ENCODE data around the gene MARCO.

Gene MARCO

DNA sequence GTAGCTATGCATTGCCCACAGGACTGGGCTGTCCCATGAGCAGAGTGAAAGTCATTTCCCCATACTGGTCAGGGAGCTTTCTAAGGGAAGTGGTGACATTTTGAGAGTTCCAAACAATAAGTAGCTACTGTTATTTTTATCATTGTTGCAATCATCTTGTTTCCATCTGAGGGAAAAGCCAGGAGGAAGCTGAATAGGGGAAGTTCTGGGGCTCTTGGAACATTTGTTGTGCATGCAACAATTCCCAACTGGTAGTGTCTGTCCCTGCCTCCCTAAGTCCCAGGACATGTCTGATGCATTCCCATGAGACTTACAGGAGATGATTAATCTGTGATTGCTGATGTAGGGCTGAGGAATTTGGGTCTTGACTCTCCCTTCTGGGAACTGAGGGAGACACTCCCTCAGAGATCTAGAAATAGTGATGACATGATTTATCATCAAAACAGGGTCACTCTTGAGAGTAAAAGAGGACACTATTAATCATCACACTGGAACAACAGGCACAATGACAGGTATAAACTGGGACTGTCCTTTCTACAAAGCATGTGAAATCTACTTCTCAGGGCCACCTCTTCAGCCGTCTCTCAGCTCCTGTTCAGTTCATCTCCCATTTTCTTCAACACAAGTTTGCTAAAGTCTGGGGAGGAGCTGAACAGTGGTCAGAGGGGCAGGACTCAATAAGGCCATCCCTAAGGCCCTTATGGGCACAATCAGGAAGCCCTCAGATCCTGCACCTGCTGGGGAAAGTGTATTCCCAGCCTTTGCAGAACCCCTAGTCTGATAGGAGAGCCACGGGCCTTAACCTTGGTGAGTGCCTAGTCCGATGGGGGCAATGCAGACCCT is 28.0 kb upstream of the MARCO start:
- Mint-ChIP-seq H3K36me3 (no peaks in the 10 kb centered on the region), H3K4me1 (no peaks in the 10 kb centered on the region), H3K27ac (no peak overlapping the region), H3K27me3 (peaks cover 0 to 4% of the 10 kb centered on the region in 2 donors), H3K9me3 (no peaks in the 10 kb centered on the region), H3K4me3 (no peak overlapping the region)
- DNase-seq (no peak), ATAC-seq (replicated peaks) (no peak)

DNA sequence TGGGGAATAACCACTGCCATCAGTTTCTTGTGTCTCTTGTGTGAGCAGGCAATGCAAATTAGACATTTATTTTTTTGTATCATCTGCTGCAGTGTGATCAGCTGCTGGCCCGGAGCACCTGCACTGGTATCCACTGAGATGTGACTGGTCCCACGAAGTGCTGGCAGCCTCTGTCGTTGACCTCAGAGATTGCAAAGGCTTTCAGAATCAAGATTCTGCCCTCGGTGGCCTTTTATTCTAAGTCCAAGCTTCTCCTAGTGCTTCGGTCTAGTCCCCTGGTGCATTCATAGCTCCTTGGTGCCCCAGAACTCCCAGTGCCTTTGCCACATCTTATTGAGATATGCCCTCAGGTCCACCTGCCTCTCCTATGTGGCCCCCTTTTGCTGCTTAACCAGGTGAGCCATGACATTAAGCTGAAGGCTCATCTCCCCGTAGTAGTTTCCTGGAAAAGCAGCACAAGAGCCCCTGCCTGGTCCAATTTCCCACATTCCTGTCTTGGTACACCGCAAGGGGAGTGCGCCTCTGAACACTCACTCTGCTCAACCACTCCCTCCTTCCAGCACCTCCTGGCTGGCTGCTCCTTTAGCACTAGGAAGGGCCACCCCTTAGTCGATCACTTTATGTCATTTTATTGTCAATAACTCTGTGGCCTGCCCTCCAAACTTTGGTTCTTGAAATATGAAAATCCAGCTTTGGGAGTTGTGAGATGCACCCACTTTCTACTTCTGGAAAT is 27.1 kb upstream of the MARCO start:
- DNase-seq: no peak
- H3K27ac Mint-ChIP-seq: no peak overlapping the region

DNA sequence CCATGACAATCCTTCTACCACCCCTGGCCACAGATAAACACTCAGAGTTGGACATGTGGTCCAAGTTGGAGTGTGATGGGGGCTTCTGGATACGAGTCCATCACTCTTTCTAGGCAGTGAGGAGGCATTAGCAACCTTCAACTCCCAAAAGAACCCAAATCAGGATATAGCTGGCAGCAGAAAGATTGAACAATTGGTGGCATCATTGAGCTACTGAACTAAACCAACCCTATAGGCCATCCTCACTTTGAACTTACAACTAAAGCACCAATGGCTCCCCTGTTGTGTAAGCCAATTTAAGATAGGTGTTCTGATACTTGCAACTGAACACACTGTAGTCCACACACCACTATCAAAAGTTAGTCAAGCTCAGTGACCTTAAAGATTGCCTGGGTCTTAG is 24.0 kb upstream of the MARCO start:
- Mint-ChIP-seq H3K27ac (no peak overlapping the region), H3K27me3 (peaks cover 3 to 11% of the 10 kb centered on the region in 2 donors), H3K4me3 (no peak overlapping the region), H3K4me1 (no peaks in the 10 kb centered on the region), H3K36me3 (no peaks in the 10 kb centered on the region), H3K9me3 (no peaks in the 10 kb centered on the region)
- ATAC-seq (replicated peaks) (no peak), DNase-seq (no peak)

More for the DNA sequence above, 27.1 kb upstream of the MARCO start:
- ATAC-seq (replicated peaks): no peak
- Mint-ChIP-seq H3K9me3 (no peaks in the 10 kb centered on the region), H3K4me1 (no peaks in the 10 kb centered on the region), H3K27me3 (peaks cover 0 to 4% of the 10 kb centered on the region in 2 donors), H3K36me3 (no peaks in the 10 kb centered on the region), H3K4me3 (no peak overlapping the region)

DNA sequence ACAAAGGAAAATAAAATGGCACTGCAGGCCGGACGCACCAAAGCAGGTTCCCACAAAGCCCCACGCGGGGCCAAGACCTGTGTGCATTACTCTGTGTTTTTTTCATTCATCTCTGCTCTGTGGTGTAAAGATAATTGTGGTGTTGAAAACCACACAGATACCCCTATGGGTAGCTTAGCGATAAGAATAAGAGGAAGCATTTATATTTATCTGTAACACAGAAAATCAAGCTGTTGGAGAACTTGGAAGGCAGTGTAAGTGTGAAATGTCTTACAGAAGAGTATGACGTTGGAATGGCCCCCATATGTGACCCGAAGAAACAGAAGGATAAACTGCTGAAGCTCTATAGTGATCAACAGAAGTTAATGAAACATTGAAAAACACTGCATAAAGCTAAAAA is 20.3 kb upstream of the MARCO start:
- H3K27ac Mint-ChIP-seq: no peak overlapping the region
- H3K9me3 Mint-ChIP-seq: no peaks in the 10 kb centered on the region
- H3K4me1 Mint-ChIP-seq: no peaks in the 10 kb centered on the region
- H3K36me3 Mint-ChIP-seq: no peaks in the 10 kb centered on the region
- no peak overlapping the region for H3K4me3 Mint-ChIP-seq
- peaks cover 7 to 10% of the 10 kb centered on the region in 2 donors for H3K27me3 Mint-ChIP-seq
- ATAC-seq (replicated peaks) (no peak), DNase-seq (no peak)

DNA sequence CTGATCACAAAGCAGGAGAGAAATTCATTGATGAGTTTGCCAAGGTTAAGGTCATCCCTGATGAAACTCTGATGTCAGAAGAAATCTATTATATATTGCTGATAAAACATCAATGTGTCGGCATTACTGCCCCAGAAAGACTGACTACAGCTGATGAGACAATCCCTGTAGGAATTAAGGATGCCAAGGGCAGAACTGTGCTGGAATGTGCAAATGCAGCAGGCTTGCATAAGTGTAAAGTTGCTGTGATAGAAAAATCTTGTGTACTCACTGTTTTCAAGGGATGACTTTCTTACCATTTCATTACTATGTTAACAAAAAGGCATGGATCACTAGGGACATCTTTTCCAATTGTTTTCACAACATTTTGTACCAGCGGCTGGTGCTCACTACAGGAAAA is 19.7 kb upstream of the MARCO start:
- H3K27me3 Mint-ChIP-seq: peaks cover 7 to 10% of the 10 kb centered on the region in 2 donors
- H3K27ac Mint-ChIP-seq: no peak overlapping the region
- no peaks in the 10 kb centered on the region for H3K36me3 Mint-ChIP-seq
- DNase-seq: no peak
- ATAC-seq (replicated peaks): no peak
- H3K4me1 Mint-ChIP-seq: no peaks in the 10 kb centered on the region
- H3K9me3 Mint-ChIP-seq: no peaks in the 10 kb centered on the region
- no peak overlapping the region for H3K4me3 Mint-ChIP-seq

DNA sequence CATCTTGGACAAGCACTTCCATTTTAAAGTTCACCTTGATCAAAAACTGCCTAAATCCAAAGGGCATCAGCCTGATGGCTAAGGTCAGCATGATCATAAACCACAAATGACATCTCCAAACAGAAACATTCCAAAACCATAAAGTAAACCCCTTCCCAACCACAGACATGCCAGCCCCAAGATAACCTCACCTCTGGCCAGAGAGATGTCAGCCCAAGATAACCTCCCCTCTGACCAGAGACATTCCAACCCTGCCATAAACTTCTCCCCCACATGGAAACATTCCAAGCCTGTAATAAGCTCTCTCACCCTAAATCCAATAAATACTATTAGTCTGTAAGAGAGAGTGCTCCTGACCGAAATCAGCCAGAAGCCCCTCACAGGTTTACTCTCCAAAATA is 18.6 kb upstream of the MARCO start:
- Mint-ChIP-seq H3K27me3 (peaks cover 7 to 10% of the 10 kb centered on the region in 2 donors), H3K36me3 (no peaks in the 10 kb centered on the region), H3K4me3 (no peak overlapping the region), H3K4me1 (no peaks in the 10 kb centered on the region), H3K27ac (no peak overlapping the region), H3K9me3 (no peaks in the 10 kb centered on the region)
- DNase-seq: no peak
- no peak for ATAC-seq (replicated peaks)

DNA sequence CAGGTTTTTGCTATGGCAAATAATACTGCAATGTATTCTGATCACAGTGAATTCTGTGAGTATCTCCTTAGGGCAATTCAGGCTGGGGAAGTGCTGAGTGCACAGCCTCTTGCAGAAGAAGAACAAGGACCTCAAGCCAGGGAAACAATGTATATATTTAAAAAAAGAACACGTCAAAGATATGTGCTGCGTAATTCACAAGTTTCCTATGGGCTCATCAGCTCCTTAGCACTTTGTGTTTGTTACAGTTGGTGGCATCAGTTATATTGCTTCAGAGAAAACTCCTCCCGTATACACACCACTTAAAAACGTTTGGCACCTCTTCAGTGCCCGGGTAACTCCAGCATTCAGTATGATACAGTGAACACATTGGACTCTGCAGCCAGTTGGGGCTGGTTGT is 16.5 kb upstream of the MARCO start:
- Mint-ChIP-seq H3K27me3 (peaks cover 7 to 10% of the 10 kb centered on the region in 2 donors), H3K36me3 (no peaks in the 10 kb centered on the region), H3K27ac (no peak overlapping the region), H3K4me1 (no peaks in the 10 kb centered on the region), H3K9me3 (peaks cover 2 to 5% of the 10 kb centered on the region in 2 donors), H3K4me3 (no peak overlapping the region)
- DNase-seq (no peak), ATAC-seq (replicated peaks) (no peak)

DNA sequence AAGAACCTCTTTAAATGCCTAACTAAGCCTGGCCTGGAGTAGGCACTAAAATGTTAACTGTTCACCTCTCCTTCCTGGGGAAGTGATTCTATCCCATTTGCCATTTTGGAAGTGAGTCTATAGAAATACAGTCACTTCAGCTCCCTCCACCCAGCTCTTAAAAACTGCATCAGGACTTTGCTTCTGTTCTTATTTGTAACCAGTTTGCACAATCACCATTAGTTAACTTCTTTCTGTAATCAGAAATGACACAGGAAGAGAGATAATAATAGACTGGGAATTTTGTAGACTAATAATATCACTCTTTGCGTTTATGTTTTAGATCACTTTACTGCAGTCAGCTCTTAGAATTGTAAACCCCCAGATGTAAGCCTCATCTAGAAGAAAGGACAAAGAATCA is 16.0 kb upstream of the MARCO start:
- H3K27me3 Mint-ChIP-seq: peaks cover 6 to 10% of the 10 kb centered on the region in 2 donors
- H3K4me3 Mint-ChIP-seq: no peak overlapping the region
- H3K27ac Mint-ChIP-seq: no peak overlapping the region
- no peaks in the 10 kb centered on the region for H3K4me1 Mint-ChIP-seq
- ATAC-seq (replicated peaks) (no peak), DNase-seq (no peak)
- no peaks in the 10 kb centered on the region for H3K36me3 Mint-ChIP-seq
- peaks cover 5% of the 10 kb centered on the region in 2 donors for H3K9me3 Mint-ChIP-seq

DNA sequence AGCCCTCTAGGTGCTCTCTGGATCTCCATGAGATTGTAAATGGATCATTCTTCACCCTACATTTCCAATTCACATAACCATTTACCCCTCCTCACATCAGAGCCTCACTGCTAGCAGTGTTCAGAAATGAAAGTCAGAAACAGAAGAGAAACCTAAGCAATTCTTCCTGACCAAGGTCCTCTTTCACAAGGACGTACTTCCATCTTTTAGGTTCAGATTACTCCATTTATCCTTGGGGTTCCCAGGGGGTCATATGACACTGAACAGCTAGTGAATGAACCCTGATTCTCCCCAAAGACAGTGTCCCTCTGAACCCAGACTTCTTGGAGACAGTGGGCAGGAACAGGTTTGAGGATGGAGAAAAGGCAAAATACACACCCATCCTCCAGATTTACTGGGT is 12.9 kb upstream of the MARCO start:
- H3K27me3 Mint-ChIP-seq: peaks cover 0 to 4% of the 10 kb centered on the region in 2 donors
- H3K4me1 Mint-ChIP-seq: no peaks in the 10 kb centered on the region
- no peak for ATAC-seq (replicated peaks)
- H3K27ac Mint-ChIP-seq: no peak overlapping the region
- peaks cover 0 to 5% of the 10 kb centered on the region in 2 donors for H3K36me3 Mint-ChIP-seq
- DNase-seq: no peak
- peaks cover 13 to 14% of the 10 kb centered on the region in 2 donors for H3K9me3 Mint-ChIP-seq
- H3K4me3 Mint-ChIP-seq: no peak overlapping the region

DNA sequence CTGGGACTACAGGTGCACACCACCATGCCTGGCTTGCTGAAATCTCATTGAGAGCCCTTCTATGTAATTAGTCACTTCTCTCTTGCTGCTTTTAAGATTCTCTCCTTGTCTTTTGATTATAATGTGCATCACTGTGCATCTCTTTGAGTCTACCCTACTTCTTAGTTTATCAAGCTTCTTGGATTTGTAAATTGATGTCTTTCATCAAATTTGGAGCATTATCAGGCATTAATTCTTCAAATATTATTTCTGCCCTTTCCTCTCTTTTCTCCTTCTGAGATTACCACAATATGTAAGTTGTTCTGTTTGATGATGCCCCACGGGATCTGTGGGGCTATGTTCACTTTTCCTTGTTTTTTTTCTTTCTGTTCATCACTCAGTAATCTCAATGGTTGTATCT is 9.0 kb upstream of the MARCO start:
- no peak for ATAC-seq (replicated peaks)
- Mint-ChIP-seq H3K9me3 (peaks cover 13 to 14% of the 10 kb centered on the region in 2 donors), H3K4me1 (no peaks in the 10 kb centered on the region), H3K27me3 (no peaks in the 10 kb centered on the region), H3K27ac (no peak overlapping the region), H3K36me3 (peaks cover 0 to 5% of the 10 kb centered on the region in 2 donors), H3K4me3 (no peak overlapping the region)
- no peak for DNase-seq

DNA sequence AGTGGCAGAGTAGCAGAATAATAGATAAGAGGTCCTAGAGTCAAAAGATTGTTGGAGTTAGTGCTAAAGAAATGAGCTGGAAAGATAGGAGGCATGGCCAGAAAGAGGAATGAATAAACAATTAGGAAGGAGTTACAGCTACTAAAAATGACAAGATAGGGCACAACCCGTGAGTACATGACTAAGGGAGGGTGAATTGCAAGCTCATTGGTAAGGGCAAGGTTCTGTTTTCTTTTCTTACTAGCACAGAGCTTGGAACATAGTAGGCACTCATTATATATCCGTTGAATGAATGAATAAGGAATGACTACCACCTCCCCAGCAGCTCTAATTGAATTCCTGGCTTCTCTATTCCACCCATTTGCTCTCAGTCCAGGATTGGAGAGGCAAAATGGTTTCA is 5.7 kb upstream of the MARCO start:
- Mint-ChIP-seq H3K4me3 (no peak overlapping the region), H3K9me3 (peaks cover 8 to 9% of the 10 kb centered on the region in 2 donors), H3K36me3 (peaks cover 0 to 5% of the 10 kb centered on the region in 2 donors), H3K27ac (no peak overlapping the region), H3K4me1 (peaks cover 4 to 6% of the 10 kb centered on the region in 2 donors), H3K27me3 (peaks cover 5 to 6% of the 10 kb centered on the region in 2 donors)
- ATAC-seq (replicated peaks) (no peak), DNase-seq (no peak)

DNA sequence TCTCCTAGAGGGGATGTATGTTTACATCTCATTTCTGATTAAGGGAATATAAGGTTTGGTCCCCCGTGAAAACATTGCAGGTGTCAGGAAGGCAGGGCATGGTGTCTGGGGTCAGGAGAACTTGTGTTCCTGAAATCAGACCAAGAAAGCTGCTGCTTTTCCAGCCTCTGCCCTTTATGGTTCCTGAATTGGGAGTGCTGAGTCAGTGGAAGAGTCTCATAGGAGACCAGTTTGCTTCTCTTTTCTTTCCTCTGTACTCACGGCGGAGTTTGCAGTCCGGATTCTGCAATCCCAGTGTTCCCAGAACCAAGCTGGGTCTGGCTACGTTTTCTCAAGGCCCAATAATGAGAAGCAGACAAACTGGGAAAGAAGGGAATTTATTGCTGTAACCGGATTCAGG is 5.1 kb upstream of the MARCO start:
- H3K9me3 Mint-ChIP-seq: peaks cover 8 to 9% of the 10 kb centered on the region in 2 donors
- peaks cover 4 to 6% of the 10 kb centered on the region in 2 donors for H3K4me1 Mint-ChIP-seq
- peaks cover 0 to 5% of the 10 kb centered on the region in 2 donors for H3K36me3 Mint-ChIP-seq
- no peak overlapping the region for H3K27ac Mint-ChIP-seq
- peaks cover 9% of the 10 kb centered on the region in 2 donors for H3K27me3 Mint-ChIP-seq
- no peak overlapping the region for H3K4me3 Mint-ChIP-seq
- ATAC-seq (replicated peaks) (no peak), DNase-seq (no peak)

DNA sequence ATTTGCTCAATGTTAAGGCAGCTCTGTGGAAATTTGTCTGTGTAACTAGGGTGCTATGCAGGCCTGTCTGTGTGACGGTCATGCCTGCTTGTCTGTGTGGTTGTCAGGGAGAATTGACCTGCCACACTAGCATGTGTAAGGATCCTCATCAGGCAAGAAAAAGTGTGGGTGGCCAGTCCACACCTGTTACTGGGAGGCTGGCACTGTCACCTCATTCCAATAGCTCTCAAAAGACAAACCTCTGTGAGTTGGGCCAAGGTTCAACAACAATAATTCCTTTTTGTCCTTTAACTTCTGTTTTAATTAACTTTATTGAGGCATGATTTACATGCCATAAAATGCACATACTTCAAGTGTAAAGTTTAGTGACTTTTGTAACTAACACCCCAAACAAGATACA is 4.2 kb upstream of the MARCO start:
- peaks cover 4 to 6% of the 10 kb centered on the region in 2 donors for H3K4me1 Mint-ChIP-seq
- H3K27me3 Mint-ChIP-seq: peaks cover 9% of the 10 kb centered on the region in 2 donors
- DNase-seq (no peak), ATAC-seq (replicated peaks) (no peak)
- H3K4me3 Mint-ChIP-seq: no peak overlapping the region
- peaks cover 0 to 5% of the 10 kb centered on the region in 2 donors for H3K36me3 Mint-ChIP-seq
- peaks cover 8% of the 10 kb centered on the region in 2 donors for H3K9me3 Mint-ChIP-seq
- H3K27ac Mint-ChIP-seq: no peak overlapping the region

DNA sequence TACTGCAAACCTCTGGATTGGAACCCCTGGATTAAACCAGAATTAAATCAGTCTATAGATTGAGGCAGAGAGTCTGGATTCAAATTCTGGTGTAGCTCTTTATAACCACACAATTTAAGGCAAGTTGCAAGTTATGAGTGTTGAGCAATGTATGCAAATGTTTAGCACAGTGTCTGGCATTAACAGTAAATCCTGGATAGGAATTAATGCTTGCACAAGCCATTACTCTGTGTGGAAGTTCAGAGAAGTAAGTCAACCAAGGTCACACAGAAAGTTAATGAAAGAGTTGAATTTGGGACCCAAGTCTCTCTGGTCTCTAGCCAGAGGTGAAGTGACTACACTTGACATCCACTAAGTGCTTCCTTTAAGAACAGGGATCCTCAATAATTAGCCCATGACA is 2.0 kb upstream of the MARCO start:
- Mint-ChIP-seq H3K36me3 (no peaks in the 10 kb centered on the region), H3K27ac (no peak overlapping the region), H3K4me1 (peaks cover 4 to 6% of the 10 kb centered on the region in 2 donors), H3K9me3 (no peaks in the 10 kb centered on the region), H3K4me3 (no peak overlapping the region), H3K27me3 (peaks cover 9 to 14% of the 10 kb centered on the region in 2 donors)
- ATAC-seq (replicated peaks) (no peak), DNase-seq (no peak)

Data from stimulated activated naive B cell treated with anti-CD40 and anti-IgM and Interleukin-4, amounts not matched to agents 10 μg/mL and 1 μg/mL and 100 μg/mL, for 72 hours (primary cell).